ENCODE measurements around the gene EIF2S1. TPM values are rescaled to one million over a fixed set of nuclear protein-coding genes. Genes with fewer than 3 reads are reported as not detected.

EIF2S1 gene
- total RNA-seq, 1 experiment from 2014 or later = 116 TPM

DNA sequence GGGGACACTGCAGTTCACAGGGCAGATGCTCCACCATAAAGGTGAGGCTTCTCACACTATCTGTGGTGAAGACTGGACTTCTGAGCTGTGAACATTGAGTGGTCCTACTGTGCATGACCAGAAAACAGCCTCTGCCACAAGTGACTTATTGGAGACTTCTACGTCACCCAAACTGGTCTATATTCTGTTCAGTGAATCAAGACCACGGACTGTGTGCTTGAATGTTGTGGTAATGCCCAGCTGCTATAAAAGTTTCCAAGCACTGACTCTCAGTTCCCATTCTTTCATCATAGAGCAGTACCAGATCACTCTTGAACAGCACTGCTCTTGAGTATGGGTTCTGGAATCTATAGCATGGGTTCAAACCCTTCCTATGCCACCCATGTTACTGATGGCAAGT lies 56.7 kb downstream of the EIF2S1 start:
- DNase-seq (ENCODE audit: low read depth, low spot score) (no peak), ATAC-seq (no peak)
- Histone ChIP-seq H3K9me3 (ENCODE audit: control insufficient read depth, insufficient read depth, low read depth, low read length) (no peaks in the 10 kb centered on the region), H3K27ac (ENCODE audit: low read length) (no peak overlapping the region), H3K4me1 (ENCODE audit: control insufficient read depth, insufficient read depth, low read length) (no peaks in the 10 kb centered on the region), H3K36me3 (ENCODE audit: control insufficient read depth, insufficient read depth, low read length) (no peaks in the 10 kb centered on the region; the same call in 1 of the 2 replicates), H3K4me3 (ENCODE audit: low read depth in 2 of 2, low read length in 2 of 2) (no peak overlapping the region), H3K27me3 (ENCODE audit: control insufficient read depth, insufficient read depth, low read length) (no peaks in the 10 kb centered on the region)
- TF ChIP-seq, protein P1, sequence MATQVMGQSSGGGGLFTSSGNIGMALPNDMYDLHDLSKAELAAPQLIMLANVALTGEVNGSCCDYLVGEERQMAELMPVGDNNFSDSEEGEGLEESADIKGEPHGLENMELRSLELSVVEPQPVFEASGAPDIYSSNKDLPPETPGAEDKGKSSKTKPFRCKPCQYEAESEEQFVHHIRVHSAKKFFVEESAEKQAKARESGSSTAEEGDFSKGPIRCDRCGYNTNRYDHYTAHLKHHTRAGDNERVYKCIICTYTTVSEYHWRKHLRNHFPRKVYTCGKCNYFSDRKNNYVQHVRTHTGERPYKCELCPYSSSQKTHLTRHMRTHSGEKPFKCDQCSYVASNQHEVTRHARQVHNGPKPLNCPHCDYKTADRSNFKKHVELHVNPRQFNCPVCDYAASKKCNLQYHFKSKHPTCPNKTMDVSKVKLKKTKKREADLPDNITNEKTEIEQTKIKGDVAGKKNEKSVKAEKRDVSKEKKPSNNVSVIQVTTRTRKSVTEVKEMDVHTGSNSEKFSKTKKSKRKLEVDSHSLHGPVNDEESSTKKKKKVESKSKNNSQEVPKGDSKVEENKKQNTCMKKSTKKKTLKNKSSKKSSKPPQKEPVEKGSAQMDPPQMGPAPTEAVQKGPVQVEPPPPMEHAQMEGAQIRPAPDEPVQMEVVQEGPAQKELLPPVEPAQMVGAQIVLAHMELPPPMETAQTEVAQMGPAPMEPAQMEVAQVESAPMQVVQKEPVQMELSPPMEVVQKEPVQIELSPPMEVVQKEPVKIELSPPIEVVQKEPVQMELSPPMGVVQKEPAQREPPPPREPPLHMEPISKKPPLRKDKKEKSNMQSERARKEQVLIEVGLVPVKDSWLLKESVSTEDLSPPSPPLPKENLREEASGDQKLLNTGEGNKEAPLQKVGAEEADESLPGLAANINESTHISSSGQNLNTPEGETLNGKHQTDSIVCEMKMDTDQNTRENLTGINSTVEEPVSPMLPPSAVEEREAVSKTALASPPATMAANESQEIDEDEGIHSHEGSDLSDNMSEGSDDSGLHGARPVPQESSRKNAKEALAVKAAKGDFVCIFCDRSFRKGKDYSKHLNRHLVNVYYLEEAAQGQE (IDR thresholded peaks at IDR 0.05; ENCODE audit: insufficient read depth in 1 of 2, low read depth in 2 of 2, low read length in 1 of 2) = no peak
- TF ChIP-seq, protein P2, sequence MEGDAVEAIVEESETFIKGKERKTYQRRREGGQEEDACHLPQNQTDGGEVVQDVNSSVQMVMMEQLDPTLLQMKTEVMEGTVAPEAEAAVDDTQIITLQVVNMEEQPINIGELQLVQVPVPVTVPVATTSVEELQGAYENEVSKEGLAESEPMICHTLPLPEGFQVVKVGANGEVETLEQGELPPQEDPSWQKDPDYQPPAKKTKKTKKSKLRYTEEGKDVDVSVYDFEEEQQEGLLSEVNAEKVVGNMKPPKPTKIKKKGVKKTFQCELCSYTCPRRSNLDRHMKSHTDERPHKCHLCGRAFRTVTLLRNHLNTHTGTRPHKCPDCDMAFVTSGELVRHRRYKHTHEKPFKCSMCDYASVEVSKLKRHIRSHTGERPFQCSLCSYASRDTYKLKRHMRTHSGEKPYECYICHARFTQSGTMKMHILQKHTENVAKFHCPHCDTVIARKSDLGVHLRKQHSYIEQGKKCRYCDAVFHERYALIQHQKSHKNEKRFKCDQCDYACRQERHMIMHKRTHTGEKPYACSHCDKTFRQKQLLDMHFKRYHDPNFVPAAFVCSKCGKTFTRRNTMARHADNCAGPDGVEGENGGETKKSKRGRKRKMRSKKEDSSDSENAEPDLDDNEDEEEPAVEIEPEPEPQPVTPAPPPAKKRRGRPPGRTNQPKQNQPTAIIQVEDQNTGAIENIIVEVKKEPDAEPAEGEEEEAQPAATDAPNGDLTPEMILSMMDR (IDR thresholded peaks at IDR 0.05) = no peak
- TF ChIP-seq POLR2AphosphoS5 (IDR thresholded peaks at IDR 0.05; ENCODE audit: low read depth, low read length) = no peak
- TF ChIP-seq SIN3A (IDR thresholded peaks at IDR 0.05; ENCODE audit: borderline replicate concordance, insufficient read depth, low read depth, low read length) = no peak
- TF ChIP-seq TCF7L2 (IDR thresholded peaks at IDR 0.05; ENCODE audit: low read depth, low read length) = no peak
- BruUV-seq (replicated peaks) = no TSS peak
- intact Hi-C loops (cut with micrococcal nuclease; ENCODE audit: unreplicated experiment) = no loop called here
- in situ Hi-C loops (cut with HindIII; ENCODE audit: low pct_unique_long_range_greater_than_20kb, low sequenced_read_pairs) = no loop called here
- POLR2A ChIA-PET = no interaction called here
- CTCF ChIA-PET = interaction anchor here (1.2 kb wide), 1 partner anchor 10 kb away, joined by 3 read pairs; no protein-coding TSS in a partner anchor

DNA sequence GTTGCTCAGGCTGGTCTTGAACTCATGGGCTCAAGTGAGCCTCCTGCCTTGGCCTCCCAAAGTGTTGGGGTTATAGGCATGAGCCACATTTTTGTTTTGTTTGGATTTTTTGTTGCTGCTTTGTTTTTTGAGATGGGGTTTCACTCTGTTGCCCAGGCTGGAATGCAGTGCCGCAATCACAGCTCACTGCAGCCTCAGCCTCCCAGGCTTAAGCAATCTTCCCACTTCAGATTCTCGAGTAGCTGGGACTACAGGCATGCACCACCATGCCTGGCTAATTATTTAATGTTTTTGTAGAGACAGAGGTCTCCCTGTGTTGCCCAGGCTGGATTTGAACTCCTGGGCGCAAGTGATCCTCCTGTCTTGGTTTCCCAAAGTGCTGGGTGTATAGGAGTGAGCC lies 57.5 kb downstream of the EIF2S1 start:
- ATAC-seq (no peak), DNase-seq (ENCODE audit: low read depth, low spot score) (no peak)
- intact Hi-C loops (cut with micrococcal nuclease; ENCODE audit: unreplicated experiment) (no loop called here), in situ Hi-C loops (cut with HindIII; ENCODE audit: low pct_unique_long_range_greater_than_20kb, low sequenced_read_pairs) (no loop called here)
- TF ChIP-seq POLR2AphosphoS5 (IDR thresholded peaks at IDR 0.05; ENCODE audit: low read depth, low read length) (no peak), TCF7L2 (IDR thresholded peaks at IDR 0.05; ENCODE audit: low read depth, low read length) (no peak), SIN3A (IDR thresholded peaks at IDR 0.05; ENCODE audit: borderline replicate concordance, insufficient read depth, low read depth, low read length) (no peak)
- TF ChIP-seq, protein P2 (IDR thresholded peaks at IDR 0.05) = no peak
- TF ChIP-seq, protein P1 (IDR thresholded peaks at IDR 0.05; ENCODE audit: insufficient read depth in 1 of 2, low read depth in 2 of 2, low read length in 1 of 2) = no peak
- ChIA-PET POLR2A (no interaction called here), CTCF (no interaction called here)
- Histone ChIP-seq H3K4me1 (ENCODE audit: control insufficient read depth, insufficient read depth, low read length) (no peaks in the 10 kb centered on the region), H3K36me3 (ENCODE audit: control insufficient read depth, insufficient read depth, low read length) (no peaks in the 10 kb centered on the region), H3K9me3 (ENCODE audit: control insufficient read depth, insufficient read depth, low read depth, low read length) (no peaks in the 10 kb centered on the region), H3K27ac (ENCODE audit: low read length) (no peak overlapping the region), H3K27me3 (ENCODE audit: control insufficient read depth, insufficient read depth, low read length) (no peaks in the 10 kb centered on the region), H3K4me3 (ENCODE audit: low read depth in 2 of 2, low read length in 2 of 2) (no peak overlapping the region)
- BruUV-seq (replicated peaks) = no TSS peak

Data from Panc1 (cell line).